Measurements from ENCODE around the gene DOK3. TPM values are rescaled to one million over a fixed set of nuclear protein-coding genes. Genes with fewer than 3 reads are reported as not detected.

The DOK3 gene
- total RNA-seq, 1 experiment from 2014 or later, result 8.0 TPM

DNA sequence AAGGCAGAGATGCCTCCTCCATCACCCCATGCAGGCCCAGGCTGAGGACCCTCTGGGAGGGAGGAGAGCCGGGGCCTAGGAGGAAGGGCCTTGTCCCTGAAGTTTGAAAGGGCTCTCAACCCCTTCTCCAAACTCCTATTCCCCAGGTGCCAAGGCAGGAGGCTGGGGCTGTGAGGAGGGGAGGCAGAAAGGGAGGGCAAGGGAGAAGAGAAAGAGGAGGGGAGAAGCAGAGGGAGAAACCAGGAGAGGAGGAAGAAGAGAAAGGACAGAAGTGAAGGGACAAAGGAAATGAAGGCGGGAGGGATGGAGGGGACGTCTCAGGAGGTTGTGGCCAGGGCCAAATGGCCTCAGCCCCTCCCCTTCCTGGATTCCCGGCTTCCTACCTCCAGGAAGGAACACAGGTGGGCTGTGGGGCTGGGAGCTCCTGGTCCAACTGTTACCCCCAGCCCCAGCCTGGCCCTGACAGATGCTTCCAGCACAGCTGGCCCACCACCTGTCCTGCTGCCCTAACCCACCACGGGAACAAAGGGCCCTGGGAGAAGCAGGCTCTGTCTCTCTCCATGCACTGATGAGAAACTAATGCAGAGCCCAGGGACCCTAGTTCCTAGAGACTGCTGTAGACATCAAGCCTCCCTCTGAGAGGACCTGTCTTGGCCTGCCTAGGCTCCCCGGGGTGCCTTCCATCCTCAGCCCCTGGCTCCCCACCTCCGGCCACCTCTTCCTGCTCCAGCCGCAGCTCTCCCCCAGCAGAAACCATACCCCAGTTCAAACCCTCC is 39.7 kb downstream of the DOK3 start:
- Histone ChIP-seq H3K36me3 (ENCODE audit: control insufficient read depth in 1 of 2, insufficient read depth in 2 of 2, low read length in 2 of 2) (peaks cover 27 to 30% of the 10 kb centered on the region in 2 experiments; a peak in 3 of 4 replicates), H3K9me3 (ENCODE audit: control insufficient read depth in 1 of 2, insufficient read depth in 1 of 2, low read depth in 1 of 2, low read length in 2 of 2) (no peaks in the 10 kb centered on the region), H3K4me3 (replicated peaks in 1 of 2; ENCODE audit: low read depth in 1 of 2, low read length in 2 of 2) (no peak overlapping the region), H3K4me1 (ENCODE audit: control insufficient read depth in 1 of 2, insufficient read depth in 2 of 2, low read length in 2 of 2) (peaks cover 8 to 44% of the 10 kb centered on the region in 2 experiments; a peak in 3 of 4 replicates), H3K79me2 (ENCODE audit: insufficient read depth, low read length) (peaks cover 39% of the 10 kb centered on the region), H3K4me2 (ENCODE audit: low read length) (no peak overlapping the region), H4K20me1 (ENCODE audit: insufficient read depth) (no peaks in the 10 kb centered on the region), H3K27ac (ENCODE audit: low read depth, low read length) (no peak overlapping the region; the same call in 1 of the 2 replicates), H3K9ac (ENCODE audit: low read length) (no peak overlapping the region), H3K9me2 (ENCODE audit: insufficient read depth) (no peaks in the 10 kb centered on the region), H3K27me3 (ENCODE audit: insufficient read depth, low read length) (no peaks in the 10 kb centered on the region), H2AFZ (ENCODE audit: low read depth, low read length, poor library complexity, severe bottlenecking) (no peak overlapping the region)
- ChIA-PET CTCF (no interaction called here), RAD21 (ENCODE audit: low non-redundant PET in 1 of 2, low total read pairs in 2 of 2, uncharacterized antibody in 2 of 2, unreplicated experiment in 2 of 2) (no interaction called here), POLR2A (interaction anchor here (0.8 kb wide), 1 partner anchor 12 kb away, joined by 3 read pairs; no protein-coding TSS in a partner anchor)
- DNase-seq (ENCODE audit: low read depth, low spot score) (no peak), ATAC-seq (no peak)
- no TSS peak for BruUV-seq (replicated peaks)
- TF ChIP-seq EZH2 (IDR thresholded peaks at IDR 0.05), result no peak
- TF ChIP-seq, protein P1, sequence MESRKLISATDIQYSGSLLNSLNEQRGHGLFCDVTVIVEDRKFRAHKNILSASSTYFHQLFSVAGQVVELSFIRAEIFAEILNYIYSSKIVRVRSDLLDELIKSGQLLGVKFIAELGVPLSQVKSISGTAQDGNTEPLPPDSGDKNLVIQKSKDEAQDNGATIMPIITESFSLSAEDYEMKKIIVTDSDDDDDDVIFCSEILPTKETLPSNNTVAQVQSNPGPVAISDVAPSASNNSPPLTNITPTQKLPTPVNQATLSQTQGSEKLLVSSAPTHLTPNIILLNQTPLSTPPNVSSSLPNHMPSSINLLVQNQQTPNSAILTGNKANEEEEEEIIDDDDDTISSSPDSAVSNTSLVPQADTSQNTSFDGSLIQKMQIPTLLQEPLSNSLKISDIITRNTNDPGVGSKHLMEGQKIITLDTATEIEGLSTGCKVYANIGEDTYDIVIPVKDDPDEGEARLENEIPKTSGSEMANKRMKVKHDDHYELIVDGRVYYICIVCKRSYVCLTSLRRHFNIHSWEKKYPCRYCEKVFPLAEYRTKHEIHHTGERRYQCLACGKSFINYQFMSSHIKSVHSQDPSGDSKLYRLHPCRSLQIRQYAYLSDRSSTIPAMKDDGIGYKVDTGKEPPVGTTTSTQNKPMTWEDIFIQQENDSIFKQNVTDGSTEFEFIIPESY (IDR thresholded peaks at IDR 0.05; ENCODE audit: extremely low read depth, insufficient replicate concordance, low read length), result no peak
- TF ChIP-seq ELF1 (IDR thresholded peaks at IDR 0.05; ENCODE audit: borderline replicate concordance, low read depth), result no peak
- no peak for TF ChIP-seq YY1 (IDR thresholded peaks at IDR 0.05; ENCODE audit: extremely low read depth, insufficient replicate concordance, low read depth, low read length)
- no peak for TF ChIP-seq CEBPB (IDR thresholded peaks at IDR 0.05; ENCODE audit: low read depth)
- TF ChIP-seq POLR2AphosphoS5 (IDR thresholded peaks at IDR 0.05; ENCODE audit: low read depth, low read length), result no peak; the same call in 1 of the 2 replicates
- TF ChIP-seq, protein P2, sequence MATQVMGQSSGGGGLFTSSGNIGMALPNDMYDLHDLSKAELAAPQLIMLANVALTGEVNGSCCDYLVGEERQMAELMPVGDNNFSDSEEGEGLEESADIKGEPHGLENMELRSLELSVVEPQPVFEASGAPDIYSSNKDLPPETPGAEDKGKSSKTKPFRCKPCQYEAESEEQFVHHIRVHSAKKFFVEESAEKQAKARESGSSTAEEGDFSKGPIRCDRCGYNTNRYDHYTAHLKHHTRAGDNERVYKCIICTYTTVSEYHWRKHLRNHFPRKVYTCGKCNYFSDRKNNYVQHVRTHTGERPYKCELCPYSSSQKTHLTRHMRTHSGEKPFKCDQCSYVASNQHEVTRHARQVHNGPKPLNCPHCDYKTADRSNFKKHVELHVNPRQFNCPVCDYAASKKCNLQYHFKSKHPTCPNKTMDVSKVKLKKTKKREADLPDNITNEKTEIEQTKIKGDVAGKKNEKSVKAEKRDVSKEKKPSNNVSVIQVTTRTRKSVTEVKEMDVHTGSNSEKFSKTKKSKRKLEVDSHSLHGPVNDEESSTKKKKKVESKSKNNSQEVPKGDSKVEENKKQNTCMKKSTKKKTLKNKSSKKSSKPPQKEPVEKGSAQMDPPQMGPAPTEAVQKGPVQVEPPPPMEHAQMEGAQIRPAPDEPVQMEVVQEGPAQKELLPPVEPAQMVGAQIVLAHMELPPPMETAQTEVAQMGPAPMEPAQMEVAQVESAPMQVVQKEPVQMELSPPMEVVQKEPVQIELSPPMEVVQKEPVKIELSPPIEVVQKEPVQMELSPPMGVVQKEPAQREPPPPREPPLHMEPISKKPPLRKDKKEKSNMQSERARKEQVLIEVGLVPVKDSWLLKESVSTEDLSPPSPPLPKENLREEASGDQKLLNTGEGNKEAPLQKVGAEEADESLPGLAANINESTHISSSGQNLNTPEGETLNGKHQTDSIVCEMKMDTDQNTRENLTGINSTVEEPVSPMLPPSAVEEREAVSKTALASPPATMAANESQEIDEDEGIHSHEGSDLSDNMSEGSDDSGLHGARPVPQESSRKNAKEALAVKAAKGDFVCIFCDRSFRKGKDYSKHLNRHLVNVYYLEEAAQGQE (IDR thresholded peaks at IDR 0.05; ENCODE audit: low read depth), result no peak
- TF ChIP-seq CBX3 (IDR thresholded peaks at IDR 0.05; ENCODE audit: low read depth), result no peak
- no peak for TF ChIP-seq ZNF274 (IDR thresholded peaks at IDR 0.05; ENCODE audit: low read depth, low read length)
- TF ChIP-seq SP1 (IDR thresholded peaks at IDR 0.05; ENCODE audit: low read depth), result no peak
- no peak for TF ChIP-seq EGR1 (IDR thresholded peaks at IDR 0.05; ENCODE audit: low read depth)
- no peak for TF ChIP-seq RAD21 (IDR thresholded peaks at IDR 0.05; ENCODE audit: low read depth)
- TF ChIP-seq EZH2phosphoT487 (IDR thresholded peaks at IDR 0.05; ENCODE audit: borderline replicate concordance), result no peak
- TF ChIP-seq JUND (IDR thresholded peaks at IDR 0.05), result no peak
- intact Hi-C loops (cut with micrococcal nuclease), result no loop called here
